Measurements from ENCODE around the gene PSMD3. TPM values are rescaled to one million over a fixed set of nuclear protein-coding genes. Genes with fewer than 3 reads are reported as not detected.

Gene PSMD3
- total RNA-seq: 88.3 and 181 TPM in 2 replicates

GRCh38 chr17:39980351-39981206, at the start of gene PSMD3:
TSS of gene PSMD3 (plus strand) at chr17:39980807. CDS start at chr17:39980971, 164 bp downstream.

GRCh38 chr17:39962642-39963220, 17.9 kb upstream of the PSMD3 start, which contains the start of gene GSDMA:
TSS of gene GSDMA (plus strand) at chr17:39963004. CDS start at chr17:39965688, 2,684 bp downstream.

GRCh38 chr17:40015005-40015997, 34.7 kb downstream of the PSMD3 start, which contains the start of gene CSF3:
TSS of gene CSF3 (plus strand) at chr17:40015440. CDS start at chr17:40015475, 35 bp downstream.

Small RNAs within 50 kb of the gene (small RNA-seq; reads per million reads assigned to genes)
- 385 reads per million, percentile 99 among the genes with 10 or more reads in this experiment for gene SNORD124

Other genes with a start within 250 kb of the PSMD3 start
- gene GRB7, start 242.9 kb upstream of the PSMD3 start, total RNA-seq: 5.1 and 8.4 TPM in 2 replicates
- gene IKZF3, start 116.5 kb upstream of the PSMD3 start, total RNA-seq: under 0.01 and 0.43 TPM in 2 replicates
- gene ZPBP2, start 112.6 kb upstream of the PSMD3 start, total RNA-seq: not detected in 2 replicates
- 4.4 and 20.4 TPM in 2 replicates for gene GSDMB, start 62.2 kb upstream of the PSMD3 start, total RNA-seq
- 56.9 and 84.8 TPM in 2 replicates for gene ORMDL3, start 53.2 kb upstream of the PSMD3 start, total RNA-seq
- gene LRRC3C, start 53.1 kb upstream of the PSMD3 start, total RNA-seq: not detected in 2 replicates
- gene GSDMA, start 17.8 kb upstream of the PSMD3 start, total RNA-seq: 0.33 TPM in 1 of 2 replicates, not detected in the other
- not detected in 2 replicates for gene CSF3, start 34.6 kb downstream of the PSMD3 start, total RNA-seq
- 47.5 and 78.9 TPM in 2 replicates for gene MED24, start 73.6 kb downstream of the PSMD3 start, total RNA-seq
- gene THRA, start 82.2 kb downstream of the PSMD3 start, total RNA-seq: 12.2 and 12.7 TPM in 2 replicates
- gene NR1D1, start 119.8 kb downstream of the PSMD3 start, total RNA-seq: 2.7 and 3.4 TPM in 2 replicates
- 40.1 and 60.5 TPM in 2 replicates for gene MSL1, start 141.2 kb downstream of the PSMD3 start, total RNA-seq
- gene CASC3, start 159.7 kb downstream of the PSMD3 start, total RNA-seq: 28.5 and 38.5 TPM in 2 replicates
- 2.4 and 2.7 TPM in 2 replicates for gene RAPGEFL1, start 196.7 kb downstream of the PSMD3 start, total RNA-seq
- gene WIPF2, start 238.5 kb downstream of the PSMD3 start, total RNA-seq: 6.8 and 7.9 TPM in 2 replicates